Prostate gland (tissue), 2 donors: ENCODE measurements around the gene IFT22.

Experiments
- CTCF ChIP-seq, 4 experiments: fragments of 200-600 bp in 2 of 4; fragments of 450-650 bp in 2 of 4; sonication (generic) in 2 of 4; IDR thresholded peaks; 1 replicate in 3 of 4; 2 replicates in 1 of 4; pipeline ENCODE4 v1.5.1; 2016 to 2019; ENCODE audit warnings: antibody characterized with exemption in 4 of 4, mild to moderate bottlenecking in 2 of 4, moderate library complexity in 2 of 4
- POLR2A ChIP-seq: fragments of 450-650 bp; IDR thresholded peaks from one replicate; pipeline ENCODE4 v1.6.1; 2016; ENCODE audit warnings: antibody characterized with exemption, mild to moderate bottlenecking
- POLR2AphosphoS5 ChIP-seq: sonication (generic); formaldehyde crosslinking; IDR thresholded peaks from one replicate; pipeline ENCODE4 v1.6.1; 2017; ENCODE audit warnings: antibody characterized with exemption

GRCh38 chr7:101271021-101271420, 50.6 kb downstream of the IFT22 start:
- TF ChIP-seq CTCF (IDR thresholded peaks at IDR 0.05): no peak
- TF ChIP-seq POLR2AphosphoS5: no peak
- TF ChIP-seq POLR2A: no peak
